Ishikawa (cell line): ENCODE results near the gene IFNL4.
A peak's percentile ranks its signal among the peaks of the same experiment; 100 is the strongest.

Source experiments
- CEBPB ChIP-seq: IDR thresholded peaks from 2 replicates; pipeline ENCODE4 v1.6.1; 2012
- CREB1 ChIP-seq: IDR thresholded peaks from 2 replicates; pipeline ENCODE4 v1.6.1; 2012; ENCODE audit warnings: low read depth
- EGR1 ChIP-seq: IDR thresholded peaks from 2 replicates; pipeline ENCODE4 v1.6.1; 2012
- EP300 ChIP-seq: IDR thresholded peaks from 2 replicates; pipeline ENCODE4 v1.6.1; 2012; ENCODE audit warnings: borderline replicate concordance
- FOXM1 ChIP-seq: IDR thresholded peaks from 2 replicates; pipeline ENCODE4 v1.6.1; 2012; ENCODE audit warnings: low read depth, borderline replicate concordance
- NFIC ChIP-seq: IDR thresholded peaks from 2 replicates; pipeline ENCODE4 v1.6.1; 2012
- RAD21 ChIP-seq: IDR thresholded peaks from 2 replicates; pipeline ENCODE4 v1.6.1; 2012; ENCODE audit warnings: low read depth
- REST ChIP-seq: IDR thresholded peaks from 2 replicates; pipeline ENCODE4 v1.6.1; 2012; ENCODE audit warnings: low read depth, mild to moderate bottlenecking
- TAF1 ChIP-seq: IDR thresholded peaks from 2 replicates; pipeline ENCODE4 v1.6.1; 2012; ENCODE audit warnings: low read depth, mild to moderate bottlenecking
- TCF12 ChIP-seq: IDR thresholded peaks from 2 replicates; pipeline ENCODE4 v1.6.1; 2012; ENCODE audit warnings: low read depth
- TEAD4 ChIP-seq: IDR thresholded peaks from 2 replicates; pipeline ENCODE4 v1.6.1; 2012
- YY1 ChIP-seq: IDR thresholded peaks from 2 replicates; pipeline ENCODE4 v1.6.1; 2012; ENCODE audit warnings: low read depth
- ZBTB7A ChIP-seq: IDR thresholded peaks from 2 replicates; pipeline ENCODE4 v1.6.1; 2012; ENCODE audit warnings: low read depth
- TF ChIP-seq, protein P1 (sequence below): IDR thresholded peaks from 2 replicates; pipeline ENCODE4 v1.6.1; 2012
- TF ChIP-seq, protein P2 (sequence below): IDR thresholded peaks from 2 replicates; pipeline ENCODE4 v1.6.1; 2012

Gene IFNL4

DNA sequence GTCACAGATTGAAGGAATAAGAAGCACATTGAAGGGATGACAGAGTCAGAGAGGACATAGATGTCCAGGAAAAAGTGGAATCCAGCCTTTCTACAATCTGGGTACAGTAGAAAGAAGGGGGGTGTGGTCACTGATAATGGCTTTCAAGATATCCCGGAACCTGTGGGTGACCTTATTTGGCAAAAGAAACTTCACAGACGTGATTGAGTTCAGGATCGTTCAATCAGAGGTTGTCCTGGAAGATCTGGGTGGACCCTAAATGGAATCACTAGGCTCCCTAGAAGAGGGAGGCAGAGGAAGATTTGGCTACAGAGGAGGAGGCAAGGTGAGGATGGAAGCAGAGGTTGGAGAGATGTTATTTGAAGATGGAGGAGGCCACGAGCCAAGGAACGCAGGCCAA, 31.6 kb downstream of the IFNL4 start:
- TF ChIP-seq TEAD4 (no peak), RAD21 (no peak), CREB1 (no peak), YY1 (no peak), EGR1 (no peak), EP300 (no peak), TCF12 (no peak)

GRCh38 chr19:39212375-39212742, 36.3 kb downstream of the IFNL4 start:
- TF ChIP-seq CEBPB, result no peak
- TF ChIP-seq RAD21, result peak; percentile 88

GRCh38 chr19:39211731-39212374, 36.8 kb downstream of the IFNL4 start:
- no peak for TF ChIP-seq TEAD4
- TF ChIP-seq, protein P1, sequence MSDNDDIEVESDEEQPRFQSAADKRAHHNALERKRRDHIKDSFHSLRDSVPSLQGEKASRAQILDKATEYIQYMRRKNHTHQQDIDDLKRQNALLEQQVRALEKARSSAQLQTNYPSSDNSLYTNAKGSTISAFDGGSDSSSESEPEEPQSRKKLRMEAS, result no peak
- no peak for TF ChIP-seq RAD21
- TF ChIP-seq YY1, result no peak
- no peak for TF ChIP-seq CEBPB
- TF ChIP-seq EP300, result no peak
- no peak for TF ChIP-seq ZBTB7A
- TF ChIP-seq NFIC, result no peak
- no peak for TF ChIP-seq REST
- TF ChIP-seq CREB1, result no peak
- no peak for TF ChIP-seq TCF12
- TF ChIP-seq EGR1, result no peak
- TF ChIP-seq, protein P2, sequence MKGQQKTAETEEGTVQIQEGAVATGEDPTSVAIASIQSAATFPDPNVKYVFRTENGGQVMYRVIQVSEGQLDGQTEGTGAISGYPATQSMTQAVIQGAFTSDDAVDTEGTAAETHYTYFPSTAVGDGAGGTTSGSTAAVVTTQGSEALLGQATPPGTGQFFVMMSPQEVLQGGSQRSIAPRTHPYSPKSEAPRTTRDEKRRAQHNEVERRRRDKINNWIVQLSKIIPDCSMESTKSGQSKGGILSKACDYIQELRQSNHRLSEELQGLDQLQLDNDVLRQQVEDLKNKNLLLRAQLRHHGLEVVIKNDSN, result no peak

DNA sequence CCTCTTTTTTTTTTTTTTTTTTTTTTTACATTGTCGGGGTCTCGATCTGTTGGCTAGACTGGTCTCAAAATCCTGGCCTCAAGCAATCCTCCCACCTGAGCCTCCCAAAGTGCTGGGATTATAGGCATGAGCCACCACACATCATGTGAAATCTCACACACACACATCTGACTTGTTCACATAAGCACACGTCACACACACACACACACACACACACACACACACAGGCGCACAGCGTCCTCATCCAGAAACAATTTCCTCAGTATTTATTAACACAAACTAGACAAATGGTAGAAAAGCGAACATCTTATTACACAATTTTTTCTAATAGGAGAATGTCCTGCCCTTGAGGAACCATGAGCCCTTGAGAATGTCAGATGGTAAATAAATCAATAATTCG, 39.5 kb downstream of the IFNL4 start:
- no peak for TF ChIP-seq TEAD4
- TF ChIP-seq TCF12, result no peak

DNA sequence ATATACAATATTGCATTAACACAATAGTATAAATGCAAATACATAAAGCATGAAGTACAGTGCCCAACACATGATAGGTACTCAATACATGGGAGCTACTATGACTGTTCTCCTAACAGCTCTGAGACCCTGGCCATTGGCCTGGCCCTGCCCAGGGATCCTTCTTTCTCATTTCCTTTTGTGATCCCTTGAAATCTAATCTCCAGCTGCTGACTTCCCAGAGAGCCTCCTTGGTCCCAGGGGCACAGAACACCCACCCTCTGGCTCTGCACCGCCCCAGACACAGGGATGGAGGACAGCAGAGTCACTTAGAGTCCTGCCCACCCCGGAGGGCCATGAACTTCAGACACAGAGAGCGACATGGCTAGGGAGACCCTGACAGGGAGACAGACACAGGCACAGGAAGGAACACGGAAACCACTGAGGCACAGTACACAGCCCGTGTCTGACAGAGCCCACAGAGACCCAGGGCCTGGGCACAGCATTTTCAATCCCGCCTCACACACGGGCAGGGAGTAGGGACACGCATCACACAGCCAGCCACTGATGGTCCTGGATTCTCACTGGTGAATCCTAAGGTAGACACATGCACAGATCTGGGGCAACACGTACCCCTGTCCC, 40.4 kb downstream of the IFNL4 start:
- TF ChIP-seq TEAD4, result no peak
- TF ChIP-seq, protein P1, result no peak
- TF ChIP-seq RAD21, result no peak
- no peak for TF ChIP-seq EP300
- TF ChIP-seq TCF12, result no peak
- TF ChIP-seq TAF1, result no peak
- no peak for TF ChIP-seq ZBTB7A
- TF ChIP-seq CEBPB, result no peak
- TF ChIP-seq FOXM1, result no peak

DNA sequence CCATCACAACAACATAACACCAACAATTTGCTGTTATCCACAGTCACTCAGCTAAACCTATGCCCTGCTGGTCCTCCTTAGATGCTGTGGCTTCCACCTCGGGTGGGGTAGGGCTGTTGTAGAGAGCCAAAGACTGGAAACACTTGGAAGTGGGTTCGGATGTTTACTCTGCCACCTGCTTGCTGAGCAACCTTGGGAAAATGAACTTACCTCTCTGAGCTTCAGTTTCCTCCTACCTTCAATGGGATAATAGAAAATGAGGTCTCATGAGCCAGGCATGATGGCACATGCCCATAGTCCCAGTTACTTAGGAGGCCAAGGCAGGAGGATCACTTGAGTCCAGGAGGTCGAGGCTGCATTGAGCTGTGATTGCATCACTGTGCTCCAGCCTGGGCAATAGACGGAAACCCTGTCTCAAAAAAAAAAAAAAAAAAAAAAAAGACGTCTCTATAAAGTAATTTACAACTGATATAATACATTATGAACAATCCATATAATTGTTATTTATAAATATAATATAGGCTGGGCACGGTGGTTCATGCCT, 41.3 kb downstream of the IFNL4 start:
- no peak for TF ChIP-seq ZBTB7A
- no peak for TF ChIP-seq TEAD4
- no peak for TF ChIP-seq EGR1
- TF ChIP-seq YY1, result no peak
- TF ChIP-seq, protein P2, result no peak
- no peak for TF ChIP-seq CEBPB

DNA sequence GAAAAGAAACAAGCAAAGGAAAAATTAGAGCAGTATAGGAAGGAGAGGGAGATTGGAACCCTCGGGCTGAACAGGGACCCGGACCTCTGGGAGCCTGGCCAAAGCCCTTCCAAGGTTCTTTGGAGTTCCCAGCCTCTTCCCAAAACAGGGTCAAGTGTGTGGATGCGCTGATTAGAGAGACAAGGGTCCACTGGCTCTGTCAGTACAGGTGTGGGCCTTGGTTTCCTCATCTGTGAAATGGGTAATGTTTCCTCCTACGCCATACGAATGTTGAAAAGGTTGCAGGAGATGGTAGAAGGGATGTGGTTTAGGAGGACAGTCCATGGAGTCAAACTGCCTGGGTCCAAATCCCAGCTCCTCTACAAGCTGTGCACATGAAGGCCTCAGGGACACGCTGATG, 42.5 kb downstream of the IFNL4 start:
- TF ChIP-seq ZBTB7A (no peak), RAD21 (no peak), YY1 (no peak), EGR1 (no peak), TEAD4 (no peak), TAF1 (no peak), REST (no peak), NFIC (no peak), CEBPB (no peak), EP300 (no peak), CREB1 (no peak), TCF12 (no peak)
